WERI-Rb-1 (cell line): Measurements from ENCODE around the gene CAMSAP2.

ENCODE experiments used
- DNase-seq: peaks from one replicate; pipeline ENCODE4 v3.0.0-alpha.2; 2020
- H3K27ac ChIP-seq: fragments of 250-450 bp; sonication (Bioruptor Pico); 2 replicates; pipeline ENCODE4 v1.5.1; 2020; ENCODE audit warnings: mild to moderate bottlenecking, moderate library complexity
- H3K27me3 ChIP-seq: fragments of 250-450 bp; sonication (Bioruptor Pico); 2 replicates; pipeline ENCODE4 v1.5.1; 2021; ENCODE audit warnings: mild to moderate bottlenecking, low read depth, moderate library complexity; ENCODE audit not compliant: insufficient read depth, severe bottlenecking
- H3K36me3 ChIP-seq: fragments of 250-450 bp; sonication (Bioruptor Pico); 2 replicates; pipeline ENCODE4 v1.5.1; 2020; ENCODE audit warnings: mild to moderate bottlenecking, moderate library complexity
- H3K4me3 ChIP-seq: 2 replicates; pipeline ENCODE4 v1.5.1; 2011; ENCODE audit warnings: low read depth, mild to moderate bottlenecking, control low read depth, low read length
- H3K9me3 ChIP-seq: fragments of 250-450 bp; sonication (Bioruptor Pico); 2 replicates; pipeline ENCODE4 v1.5.1; 2021; ENCODE audit warnings: mild to moderate bottlenecking, moderate library complexity; ENCODE audit not compliant: severe bottlenecking
- TF ChIP-seq, protein P1 (sequence below): IDR thresholded peaks from 2 replicates; pipeline ENCODE4 v1.5.1; 2011; ENCODE audit warnings: low read depth, mild to moderate bottlenecking, control low read depth, inconsistent platforms, low read length

The CAMSAP2 gene

DNA sequence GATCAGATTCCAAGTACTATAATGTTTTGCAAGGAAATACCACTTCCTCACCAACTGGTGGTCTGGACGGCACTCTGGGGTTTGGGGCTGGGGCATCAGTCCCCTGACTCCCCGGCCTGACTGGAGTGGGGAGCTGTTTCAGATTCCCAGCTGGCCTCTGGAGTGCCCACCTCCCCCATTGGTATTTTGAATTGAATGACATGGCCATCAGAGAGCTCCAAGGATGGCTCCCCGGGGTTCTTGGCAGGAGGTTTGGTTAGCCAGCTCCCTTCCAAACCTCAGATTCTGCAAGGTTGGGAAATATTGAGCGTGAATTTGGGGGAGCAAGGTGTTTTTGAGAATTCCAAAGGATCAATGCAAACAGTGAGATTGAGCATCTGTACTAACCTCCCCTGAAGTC, 153.9 kb downstream of the CAMSAP2 start:
- no peaks in the 10 kb centered on the region for H3K9me3 ChIP-seq
- H3K4me3 ChIP-seq, result no peak overlapping the region
- H3K36me3 ChIP-seq, result no peaks in the 10 kb centered on the region
- TF ChIP-seq, protein P1, sequence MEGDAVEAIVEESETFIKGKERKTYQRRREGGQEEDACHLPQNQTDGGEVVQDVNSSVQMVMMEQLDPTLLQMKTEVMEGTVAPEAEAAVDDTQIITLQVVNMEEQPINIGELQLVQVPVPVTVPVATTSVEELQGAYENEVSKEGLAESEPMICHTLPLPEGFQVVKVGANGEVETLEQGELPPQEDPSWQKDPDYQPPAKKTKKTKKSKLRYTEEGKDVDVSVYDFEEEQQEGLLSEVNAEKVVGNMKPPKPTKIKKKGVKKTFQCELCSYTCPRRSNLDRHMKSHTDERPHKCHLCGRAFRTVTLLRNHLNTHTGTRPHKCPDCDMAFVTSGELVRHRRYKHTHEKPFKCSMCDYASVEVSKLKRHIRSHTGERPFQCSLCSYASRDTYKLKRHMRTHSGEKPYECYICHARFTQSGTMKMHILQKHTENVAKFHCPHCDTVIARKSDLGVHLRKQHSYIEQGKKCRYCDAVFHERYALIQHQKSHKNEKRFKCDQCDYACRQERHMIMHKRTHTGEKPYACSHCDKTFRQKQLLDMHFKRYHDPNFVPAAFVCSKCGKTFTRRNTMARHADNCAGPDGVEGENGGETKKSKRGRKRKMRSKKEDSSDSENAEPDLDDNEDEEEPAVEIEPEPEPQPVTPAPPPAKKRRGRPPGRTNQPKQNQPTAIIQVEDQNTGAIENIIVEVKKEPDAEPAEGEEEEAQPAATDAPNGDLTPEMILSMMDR, result no peak
- H3K27me3 ChIP-seq, result no peaks in the 10 kb centered on the region
- DNase-seq, result no peak
- no peak overlapping the region for H3K27ac ChIP-seq

DNA sequence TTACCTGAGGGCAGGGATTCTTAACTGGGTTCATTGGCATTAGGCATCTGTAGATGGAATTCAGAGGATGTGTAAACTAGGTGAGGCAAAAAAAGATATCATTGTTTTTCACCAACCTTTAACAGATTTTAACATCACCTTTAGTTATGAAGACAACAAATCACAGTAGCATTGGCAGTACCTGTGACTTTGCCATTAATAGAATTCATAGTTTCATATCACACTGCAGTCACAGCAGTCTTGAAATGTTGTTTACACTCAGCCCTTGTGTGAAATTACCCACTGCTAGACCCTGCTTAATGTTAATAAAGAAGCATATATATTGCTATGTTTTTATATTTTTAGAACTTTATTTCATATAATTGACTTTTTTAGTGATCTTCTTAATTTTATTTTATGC, 154.3 kb downstream of the CAMSAP2 start:
- DNase-seq, result no peak
- Histone ChIP-seq H3K27me3 (no peaks in the 10 kb centered on the region), H3K27ac (no peak overlapping the region), H3K36me3 (no peaks in the 10 kb centered on the region), H3K9me3 (no peaks in the 10 kb centered on the region), H3K4me3 (no peak overlapping the region)
- TF ChIP-seq, protein P1, result no peak

DNA sequence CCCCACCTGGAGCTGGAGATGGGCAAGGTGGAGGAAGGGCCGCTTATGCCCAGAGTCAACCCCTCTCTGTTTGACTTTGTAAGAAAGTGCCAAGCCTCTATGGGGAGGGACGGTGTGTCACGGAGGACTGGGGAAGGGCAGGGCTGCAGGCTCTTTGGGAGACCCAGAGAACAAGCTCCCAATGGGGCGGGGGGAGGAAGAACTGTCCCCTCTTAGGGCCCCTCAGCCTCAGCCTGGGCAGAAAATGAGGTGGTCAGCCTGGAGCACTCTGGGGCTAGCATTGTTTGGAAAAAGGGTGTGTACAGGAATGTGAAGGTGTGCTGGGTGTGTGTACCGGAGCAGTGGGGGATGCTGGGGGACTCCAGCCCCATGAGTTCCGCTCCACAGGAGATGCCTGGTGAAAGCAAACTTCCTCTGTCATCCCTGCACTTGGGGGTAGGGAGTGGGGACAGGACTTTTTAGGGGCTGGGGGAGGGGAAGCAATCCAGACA, 154.8 kb downstream of the CAMSAP2 start:
- Histone ChIP-seq H3K4me3 (no peak overlapping the region), H3K9me3 (no peaks in the 10 kb centered on the region), H3K27ac (no peak overlapping the region), H3K27me3 (no peaks in the 10 kb centered on the region), H3K36me3 (no peaks in the 10 kb centered on the region)
- TF ChIP-seq, protein P1, result no peak
- DNase-seq, result no peak

DNA sequence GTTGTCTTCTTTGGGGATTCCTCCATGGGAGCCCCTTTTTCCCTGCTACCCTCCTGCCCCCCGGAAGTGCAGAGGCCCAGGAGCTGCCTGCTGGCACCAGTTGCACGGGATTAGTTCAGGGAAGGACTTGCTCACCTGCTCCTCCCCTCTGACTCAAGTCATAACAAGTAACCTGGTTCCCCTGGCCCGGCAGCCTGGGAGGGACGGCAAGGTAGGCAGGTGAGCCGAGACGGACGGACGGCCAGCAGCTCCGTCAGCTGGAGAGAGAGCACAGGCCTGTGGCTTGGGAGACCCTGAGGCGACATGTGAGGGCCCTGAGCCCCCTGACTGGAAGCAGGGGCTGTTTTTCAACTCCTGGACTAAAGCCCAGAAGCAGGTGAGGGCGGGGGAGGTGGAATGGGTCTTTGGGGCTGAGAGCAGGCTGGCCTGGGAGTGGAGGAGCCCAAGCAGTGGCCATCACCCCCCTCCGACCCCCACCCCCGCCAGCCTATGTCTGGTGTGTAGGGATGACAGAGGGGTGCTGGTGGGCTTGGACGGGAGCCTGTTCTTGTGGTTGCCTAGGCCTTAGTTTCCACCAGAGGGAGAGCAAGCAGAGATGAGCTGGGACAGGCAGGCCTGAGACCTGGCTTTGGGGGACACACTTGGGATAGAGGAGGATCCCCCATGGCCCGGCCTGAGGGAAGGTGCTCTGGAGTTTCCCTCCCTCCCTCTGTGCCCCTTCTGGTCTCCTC, 156.2 kb downstream of the CAMSAP2 start, which contains the start of gene INAVA:
Gene INAVA, plus strand, starts transcription at position 189 of the 731 bp plus-strand sequence. CDS start 3,501 bp downstream, outside the sequence.
- no peaks in the 10 kb centered on the region for H3K9me3 ChIP-seq
- no peaks in the 10 kb centered on the region for H3K27me3 ChIP-seq
- H3K4me3 ChIP-seq, result no peak within 1 kb of the TSS
- H3K36me3 ChIP-seq, result peaks cover under 1% of the 10 kb centered on the region; the same call in 1 of the 2 replicates
- TF ChIP-seq, protein P1, result peak; percentile 53
- peak; percentile 62 for DNase-seq
- H3K27ac ChIP-seq, result peak within 1 kb of the TSS; percentile 7; the same call in 1 of the 2 replicates

DNA sequence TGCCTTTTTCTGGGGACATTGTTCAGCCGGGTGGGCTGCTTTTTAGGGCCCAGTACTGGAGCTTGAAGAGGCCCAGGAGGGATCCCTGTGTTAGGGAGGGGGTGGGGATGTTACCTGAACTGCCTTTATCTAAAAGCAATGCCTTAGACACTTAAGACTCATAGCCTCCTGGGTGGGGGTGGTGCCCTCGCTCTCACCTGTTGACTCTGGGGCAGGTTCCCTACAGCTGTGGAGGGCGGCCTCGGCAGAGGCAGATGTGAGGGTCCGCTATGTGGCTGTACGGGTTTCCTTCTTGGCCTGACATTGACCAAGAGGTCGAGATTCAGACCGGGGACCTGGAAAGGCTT, 156.7 kb downstream of the CAMSAP2 start:
- H3K27ac ChIP-seq, result no peak overlapping the region

More for the DNA sequence above, 156.7 kb downstream of the CAMSAP2 start:
- no peaks in the 10 kb centered on the region for H3K9me3 ChIP-seq
- no peaks in the 10 kb centered on the region for H3K27me3 ChIP-seq
- peaks cover 6% of the 10 kb centered on the region; the same call in 1 of the 2 replicates for H3K36me3 ChIP-seq
- TF ChIP-seq, protein P1, result no peak
- no peak for DNase-seq
- no peak overlapping the region for H3K4me3 ChIP-seq
